GM21717 (cell line): ENCODE measurements around the gene C2orf69.

Experiments used
- ATAC-seq: cut with Tn5 transposase; IDR thresholded peaks from one replicate; pipeline ENCODE4 v1.9.1; 2021; ENCODE audit warnings: mild to moderate bottlenecking, moderate library complexity; ENCODE audit not compliant: unreplicated experiment

C2orf69 gene

GRCh38 chr2:199966976-199967375 is 55.9 kb downstream of the C2orf69 start:
- ATAC-seq, result no peak

- no peak for ATAC-seq
Observed at GRCh38 chr2:199968126-199968525, 57.0 kb downstream of the C2orf69 start.

DNA sequence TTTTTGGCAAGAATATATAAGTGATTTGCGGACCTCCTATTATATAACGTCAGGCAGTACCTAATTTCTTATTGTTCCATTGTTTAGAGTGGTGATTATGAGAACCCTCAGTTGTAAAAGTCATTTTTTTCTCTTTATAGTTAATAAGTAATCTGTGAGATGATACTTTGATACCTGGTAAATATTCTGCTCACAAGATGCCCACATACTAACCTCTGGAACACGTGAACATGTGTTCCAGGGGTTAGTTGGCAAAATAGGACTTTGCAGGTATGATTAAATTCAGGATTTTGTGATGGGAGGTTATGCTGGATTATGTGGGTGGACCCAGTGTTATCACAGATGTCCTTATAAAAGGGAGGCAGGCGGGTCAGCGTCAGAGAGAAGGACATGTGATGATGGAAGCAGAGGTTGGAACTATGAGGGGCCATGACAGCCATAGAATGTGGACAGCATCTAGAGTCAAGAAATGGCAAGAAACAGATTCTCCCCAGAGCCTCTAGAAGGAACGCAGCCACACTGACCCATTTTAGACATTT is 61.1 kb downstream of the C2orf69 start:
- no peak for ATAC-seq

- no peak for ATAC-seq
Observed at GRCh38 chr2:199973703-199974102, 62.6 kb downstream of the C2orf69 start.

- ATAC-seq, result no peak
Observed at GRCh38 chr2:199975273-199975895, 64.3 kb downstream of the C2orf69 start.
